Neural cell (in vitro differentiated cells): ENCODE data around the gene HDAC5.

Experiments used
- EZH2 ChIP-seq: fragments of 200-600, 300-800 bp; shearing (Covaris generic), sonication (generic); IDR thresholded peaks from 2 replicates; pipeline ENCODE4 v1.6.1; 2014; ENCODE audit warnings: antibody characterized with exemption, low read length, borderline replicate concordance, mild to moderate bottlenecking; ENCODE audit not compliant: insufficient read depth, poor library complexity, severe bottlenecking
- MXI1 ChIP-seq: fragments of 450-650 bp; conservative IDR thresholded peaks from 2 replicates; pipeline ENCODE4 v1.6.1; 2014; ENCODE audit warnings: antibody characterized with exemption, mild to moderate bottlenecking; ENCODE audit not compliant: poor library complexity, severe bottlenecking
- POLR2AphosphoS5 ChIP-seq: IDR thresholded peaks from 2 replicates; pipeline ENCODE4 v1.6.1; 2012
- RAD21 ChIP-seq: fragments of 450-650 bp; conservative IDR thresholded peaks from 2 replicates; pipeline ENCODE4 v1.6.1; 2014; ENCODE audit warnings: antibody characterized with exemption, mild to moderate bottlenecking, moderate library complexity
- REST ChIP-seq: IDR thresholded peaks from 2 replicates; pipeline ENCODE4 v1.6.1; 2012; ENCODE audit warnings: borderline replicate concordance
- SMC3 ChIP-seq: fragments of 450-650 bp; conservative IDR thresholded peaks from 2 replicates; pipeline ENCODE4 v1.6.1; 2014; ENCODE audit warnings: antibody characterized with exemption, mild to moderate bottlenecking, moderate library complexity; ENCODE audit not compliant: poor library complexity
- TAF1 ChIP-seq: IDR thresholded peaks from 2 replicates; pipeline ENCODE4 v1.6.1; 2012; ENCODE audit warnings: low read depth
- TF ChIP-seq, protein P1 (sequence below): fragments of 450-650 bp; IDR thresholded peaks from 2 replicates; pipeline ENCODE4 v1.5.1; 2014; ENCODE audit warnings: antibody characterized with exemption, mild to moderate bottlenecking, moderate library complexity; ENCODE audit not compliant: poor library complexity, severe bottlenecking

- TF ChIP-seq EZH2 (no peak), POLR2AphosphoS5 (no peak), REST (no peak), MXI1 (no peak), TAF1 (no peak), SMC3 (no peak), RAD21 (no peak)
- TF ChIP-seq, protein P1, sequence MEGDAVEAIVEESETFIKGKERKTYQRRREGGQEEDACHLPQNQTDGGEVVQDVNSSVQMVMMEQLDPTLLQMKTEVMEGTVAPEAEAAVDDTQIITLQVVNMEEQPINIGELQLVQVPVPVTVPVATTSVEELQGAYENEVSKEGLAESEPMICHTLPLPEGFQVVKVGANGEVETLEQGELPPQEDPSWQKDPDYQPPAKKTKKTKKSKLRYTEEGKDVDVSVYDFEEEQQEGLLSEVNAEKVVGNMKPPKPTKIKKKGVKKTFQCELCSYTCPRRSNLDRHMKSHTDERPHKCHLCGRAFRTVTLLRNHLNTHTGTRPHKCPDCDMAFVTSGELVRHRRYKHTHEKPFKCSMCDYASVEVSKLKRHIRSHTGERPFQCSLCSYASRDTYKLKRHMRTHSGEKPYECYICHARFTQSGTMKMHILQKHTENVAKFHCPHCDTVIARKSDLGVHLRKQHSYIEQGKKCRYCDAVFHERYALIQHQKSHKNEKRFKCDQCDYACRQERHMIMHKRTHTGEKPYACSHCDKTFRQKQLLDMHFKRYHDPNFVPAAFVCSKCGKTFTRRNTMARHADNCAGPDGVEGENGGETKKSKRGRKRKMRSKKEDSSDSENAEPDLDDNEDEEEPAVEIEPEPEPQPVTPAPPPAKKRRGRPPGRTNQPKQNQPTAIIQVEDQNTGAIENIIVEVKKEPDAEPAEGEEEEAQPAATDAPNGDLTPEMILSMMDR, result no peak
These were observed 16.6 kb downstream of the HDAC5 start for GRCh38 chr17:44106801-44107200.
